ENCODE data around the gene TUBG2.

- TF ChIP-seq CTCF (IDR thresholded peaks at IDR 0.05; ENCODE audit: borderline replicate concordance, extremely low read depth, low read length, poor library complexity, severe bottlenecking) (no peak), EZH2 (IDR thresholded peaks at IDR 0.05; ENCODE audit: borderline replicate concordance, low read depth, low read length, severe bottlenecking) (no peak)
Measured at GRCh38 chr17:42642336-42642735, 16.7 kb upstream of the TUBG2 start.

All from DND-41 (cell line).